H1 (cell line): ENCODE data around the gene FBXW8. TPM values are rescaled to one million over a fixed set of nuclear protein-coding genes. Genes with fewer than 3 reads are reported as not detected.
A peak's percentile ranks its signal among the peaks of the same experiment; 100 is the strongest.

Experiments used
- SIN3A ChIP-seq, 2 experiments: IDR thresholded peaks in 1 of 2; conservative IDR thresholded peaks in 1 of 2; 2 replicates each; pipeline ENCODE4 v1.6.1; 2011 to 2012; ENCODE audit warnings: low read length in 2 of 2, improper control_type of control experiment in 1 of 2, low read depth in 1 of 2, mild to moderate bottlenecking in 1 of 2
- SUZ12 ChIP-seq: fragments of 200-600 bp; sonication (generic); IDR thresholded peaks from 2 replicates; pipeline ENCODE4 v1.6.1; 2012; ENCODE audit warnings: mild to moderate bottlenecking, inconsistent platforms, low read length, moderate library complexity, mixed read lengths
- polyA plus RNA-seq, 7 experiments: library from polyadenylated mRNA; depleted of rRNA in 3 of 7; stranded (reverse) in 5 of 7; unstranded in 2 of 7; fragments of >200 nt in 5 of 7; fragments of 200-250 nt in 2 of 7; gene quantifications; 1 replicate in 5 of 7; 2 replicates in 1 of 7; 4 replicates in 1 of 7; pipeline versions ENCODE4 v1.2.1 to v1.2.3, GENCODE V29; 2011 to 2013; ENCODE audit warnings: missing spikeins in 2 of 7, mixed read lengths in 2 of 7
- total RNA-seq: library from RNA; stranded (reverse); fragmentation: NEBNext Ultra II Directional; extraction: Animal tissue kit (Norgen Biotek cat#: 25700); gene quantifications from 2 replicates; pipeline ENCODE4 v1.2.1, GENCODE V29; 2021

Gene FBXW8
- total and polyA plus RNA-seq, 2 of the 8 experiments (the other 6 are each of a cell fraction or from before 2014, with no cell fraction given): 15.8 to 16.0 TPM

- TF ChIP-seq SIN3A (conservative IDR thresholded peaks at IDR 0.05 in 1 of 2, IDR thresholded peaks at IDR 0.05 in 1 of 2; ENCODE audit: low read depth in 1 of 2, low read length in 2 of 2) (0 out of 4 replicates have a peak, but pooled peaks of 1 of the 2 experiments have one; percentile 16), SUZ12 (no peak)
- TF ChIP-seq, all 59 proteins: peak for 4
Measured at GRCh38 chr12:117060246-117060928, 149.6 kb downstream of the FBXW8 start (continued).
